Measurements from ENCODE around the gene GALNT17. TPM values are rescaled to one million over a fixed set of nuclear protein-coding genes. Genes with fewer than 3 reads are reported as not detected.
A peak's percentile ranks its signal among the peaks of the same experiment; 100 is the strongest.

GALNT17 gene
- total and polyA plus RNA-seq, 4 donors = 2.8 to 10.8 (median 7.4) TPM

- peaks cover 0 to 2% (median 0%) of the 10 kb centered on the region in 4 donors for H3K36me3 ChIP-seq (ENCODE audit: control insufficient read depth in 4 of 4, insufficient read depth in 4 of 4, low read length in 4 of 4)
- no peak for TF ChIP-seq CTCF (IDR thresholded peaks at IDR 0.05; ENCODE audit: control extremely low read depth, extremely low read depth)
- H3K9ac ChIP-seq (ENCODE audit: insufficient read depth in 1 of 2, low read length in 2 of 2) = no peak overlapping the region
- no peak overlapping the region for H3K4me3 ChIP-seq
- H3K4me1 ChIP-seq (ENCODE audit: control insufficient read depth in 5 of 5, insufficient read depth in 5 of 5, low read length in 5 of 5) = no peaks in the 10 kb centered on the region
- H3K9me3 ChIP-seq (ENCODE audit: control insufficient read depth in 4 of 4, insufficient read depth in 3 of 4, low read length in 3 of 4) = peaks cover 0 to 3% (median 0%) of the 10 kb centered on the region in 4 donors
- WGBS, 2 donors = 88% methylated on average over 3 of the region's 3 CpGs
- H3K27me3 ChIP-seq (ENCODE audit: control insufficient read depth in 3 of 3, insufficient read depth in 3 of 3, low read length in 2 of 3) = no peaks in the 10 kb centered on the region
- no peak for ATAC-seq (ENCODE audit: insufficient read depth, low FRiP score)
- no peak overlapping the region for H3K27ac ChIP-seq (ENCODE audit: low read depth in 1 of 2, low read length in 1 of 2)
- DNase-seq = no peak
Observed at GRCh38 chr7:71157757-71158156, 25.8 kb downstream of the GALNT17 start.

- 72 to 82% methylated on average over 6 of the region's 6 CpGs for WGBS, 2 donors
- no peak for ATAC-seq (ENCODE audit: insufficient read depth, low FRiP score)
- no peak overlapping the region for H3K9ac ChIP-seq (ENCODE audit: insufficient read depth in 1 of 2, low read length in 2 of 2)
- no peak overlapping the region for H3K27ac ChIP-seq (ENCODE audit: low read depth in 1 of 2, low read length in 1 of 2)
- peaks cover 0 to 3% (median 0%) of the 10 kb centered on the region in 5 donors for H3K4me1 ChIP-seq (ENCODE audit: control insufficient read depth in 5 of 5, insufficient read depth in 5 of 5, low read length in 5 of 5)
- no peaks in the 10 kb centered on the region for H3K36me3 ChIP-seq (ENCODE audit: control insufficient read depth in 4 of 4, insufficient read depth in 4 of 4, low read length in 4 of 4)
- no peak for TF ChIP-seq CTCF (IDR thresholded peaks at IDR 0.05; ENCODE audit: control extremely low read depth, extremely low read depth)
- H3K9me3 ChIP-seq (ENCODE audit: control insufficient read depth in 4 of 4, insufficient read depth in 3 of 4, low read length in 3 of 4) = no peaks in the 10 kb centered on the region
- DNase-seq = no peak
- H3K4me3 ChIP-seq = no peak overlapping the region
- no peaks in the 10 kb centered on the region for H3K27me3 ChIP-seq (ENCODE audit: control insufficient read depth in 3 of 3, insufficient read depth in 3 of 3, low read length in 2 of 3)
Observed at GRCh38 chr7:71165708-71166107, 33.8 kb downstream of the GALNT17 start.

GRCh38 chr7:71171476-71171875 is 39.5 kb downstream of the GALNT17 start:
- H3K9me3 ChIP-seq (ENCODE audit: control insufficient read depth in 4 of 4, insufficient read depth in 3 of 4, low read length in 3 of 4) = no peaks in the 10 kb centered on the region
- WGBS, 2 donors = 74 to 83% methylated on average over 4 of the region's 4 CpGs
- H3K9ac ChIP-seq (ENCODE audit: insufficient read depth in 1 of 2, low read length in 2 of 2) = no peak overlapping the region
- ATAC-seq (ENCODE audit: insufficient read depth, low FRiP score) (no peak), DNase-seq (peak in 2 of 3 donors; percentile 71 to 75)
- peaks cover 0 to 4% (median 0%) of the 10 kb centered on the region in 5 donors for H3K4me1 ChIP-seq (ENCODE audit: control insufficient read depth in 5 of 5, insufficient read depth in 5 of 5, low read length in 5 of 5)
- no peak overlapping the region for H3K27ac ChIP-seq (ENCODE audit: low read depth in 1 of 2, low read length in 1 of 2)
- no peak overlapping the region for H3K4me3 ChIP-seq
- H3K27me3 ChIP-seq (ENCODE audit: control insufficient read depth in 3 of 3, insufficient read depth in 3 of 3, low read length in 2 of 3) = no peaks in the 10 kb centered on the region
- no peak for TF ChIP-seq CTCF (IDR thresholded peaks at IDR 0.05; ENCODE audit: control extremely low read depth, extremely low read depth)
- H3K36me3 ChIP-seq (ENCODE audit: control insufficient read depth in 4 of 4, insufficient read depth in 4 of 4, low read length in 4 of 4) = no peaks in the 10 kb centered on the region

- no peaks in the 10 kb centered on the region for H3K9me3 ChIP-seq (ENCODE audit: control insufficient read depth in 4 of 4, insufficient read depth in 3 of 4, low read length in 3 of 4)
- H3K4me3 ChIP-seq = no peak overlapping the region
- 60 to 84% methylated on average over 7 of the region's 7 CpGs for WGBS, 2 donors
- H3K4me1 ChIP-seq (ENCODE audit: control insufficient read depth in 5 of 5, insufficient read depth in 5 of 5, low read length in 5 of 5) = peaks cover 0 to 4% (median 0%) of the 10 kb centered on the region in 5 donors
- DNase-seq = peak; percentile 25 to 66 (median 57)
- H3K27me3 ChIP-seq (ENCODE audit: control insufficient read depth in 3 of 3, insufficient read depth in 3 of 3, low read length in 2 of 3) = no peaks in the 10 kb centered on the region
- TF ChIP-seq CTCF (IDR thresholded peaks at IDR 0.05; ENCODE audit: control extremely low read depth, extremely low read depth) = no peak
- H3K36me3 ChIP-seq (ENCODE audit: control insufficient read depth in 4 of 4, insufficient read depth in 4 of 4, low read length in 4 of 4) = no peaks in the 10 kb centered on the region
- ATAC-seq (ENCODE audit: insufficient read depth, low FRiP score) = no peak
- no peak overlapping the region for H3K9ac ChIP-seq (ENCODE audit: insufficient read depth in 1 of 2, low read length in 2 of 2)
- H3K27ac ChIP-seq (ENCODE audit: low read depth in 1 of 2, low read length in 1 of 2) = no peak overlapping the region
Observed at GRCh38 chr7:71173955-71174354, 42.0 kb downstream of the GALNT17 start.

Data from lung (tissue), 12 donors.